Measurements from ENCODE around the gene MGARP.

- TF ChIP-seq, protein P1, sequence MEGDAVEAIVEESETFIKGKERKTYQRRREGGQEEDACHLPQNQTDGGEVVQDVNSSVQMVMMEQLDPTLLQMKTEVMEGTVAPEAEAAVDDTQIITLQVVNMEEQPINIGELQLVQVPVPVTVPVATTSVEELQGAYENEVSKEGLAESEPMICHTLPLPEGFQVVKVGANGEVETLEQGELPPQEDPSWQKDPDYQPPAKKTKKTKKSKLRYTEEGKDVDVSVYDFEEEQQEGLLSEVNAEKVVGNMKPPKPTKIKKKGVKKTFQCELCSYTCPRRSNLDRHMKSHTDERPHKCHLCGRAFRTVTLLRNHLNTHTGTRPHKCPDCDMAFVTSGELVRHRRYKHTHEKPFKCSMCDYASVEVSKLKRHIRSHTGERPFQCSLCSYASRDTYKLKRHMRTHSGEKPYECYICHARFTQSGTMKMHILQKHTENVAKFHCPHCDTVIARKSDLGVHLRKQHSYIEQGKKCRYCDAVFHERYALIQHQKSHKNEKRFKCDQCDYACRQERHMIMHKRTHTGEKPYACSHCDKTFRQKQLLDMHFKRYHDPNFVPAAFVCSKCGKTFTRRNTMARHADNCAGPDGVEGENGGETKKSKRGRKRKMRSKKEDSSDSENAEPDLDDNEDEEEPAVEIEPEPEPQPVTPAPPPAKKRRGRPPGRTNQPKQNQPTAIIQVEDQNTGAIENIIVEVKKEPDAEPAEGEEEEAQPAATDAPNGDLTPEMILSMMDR (IDR thresholded peaks at IDR 0.05), result no peak
- no peak for TF ChIP-seq POLR2A (IDR thresholded peaks at IDR 0.05)
Observed at GRCh38 chr4:139243448-139244365, 36.3 kb downstream of the MGARP start.
